IMR-90 (cell line): ENCODE measurements around the gene DET1. TPM values are rescaled to one million over a fixed set of nuclear protein-coding genes. Genes with fewer than 3 reads are reported as not detected.

Source experiments
- ATAC-seq: fragments of 200-7000 bp; cut with Tn5 transposase; 2 replicates; pipeline ENCODE4 v1.9.1; 2020; ENCODE audit warnings: low read depth, mild to moderate bottlenecking, moderate library complexity
- BruUV-seq: library from RNA; stranded (reverse); fragments of 400-500 nt; replicated peaks from 2 replicates; lab custom pipeline; 2021; lab: Mats Ljungman, UMichigan
- CTCF ChIA-PET: fragments of 300-600 bp; formaldehyde crosslinking; extraction: SDS; loops from one replicate; lab custom pipeline; 2021; ENCODE audit warnings: antibody characterized with exemption; lab: Yijun Ruan, JAX
- POLR2A ChIA-PET: fragments of 300-600 bp; sonication (Branson Sonifier 250); formaldehyde crosslinking; loops from one replicate; lab custom pipeline; 2022; ENCODE audit warnings: antibody characterized with exemption; ENCODE audit not compliant: unreplicated experiment; lab: Charles Lee
- DNase-seq: peaks from one replicate; pipeline ENCODE4 v3.0.0; 2013
- H2AFZ ChIP-seq: replicated peaks from 2 replicates; pipeline ENCODE3; 2013; ENCODE audit warnings: low read length, mild to moderate bottlenecking; ENCODE audit not compliant: poor library complexity
- H2AK5ac ChIP-seq: 2 replicates; pipeline ENCODE4 v1.6.1; 2013; ENCODE audit warnings: low read depth, low read length, inconsistent platforms
- H2AK9ac ChIP-seq: replicated peaks from 2 replicates; pipeline ENCODE3; 2013; ENCODE audit warnings: mild to moderate bottlenecking, low read depth, low read length, moderate library complexity; ENCODE audit not compliant: poor library complexity
- H2BK120ac ChIP-seq: 2 replicates; pipeline ENCODE4 v1.6.1; 2013; ENCODE audit warnings: low read depth, low read length, inconsistent platforms
- H2BK15ac ChIP-seq: 3 replicates; pipeline ENCODE4 v1.6.1; 2013; ENCODE audit warnings: low read depth, low read length, inconsistent platforms
- H2BK20ac ChIP-seq: 2 replicates; pipeline ENCODE4 v1.6.1; 2013; ENCODE audit warnings: low read depth, mild to moderate bottlenecking, inconsistent platforms, low read length, moderate library complexity
- H2BK5ac ChIP-seq: 2 replicates; pipeline ENCODE4 v1.6.1; 2013; ENCODE audit warnings: mild to moderate bottlenecking, low read depth, low read length, inconsistent platforms; ENCODE audit not compliant: poor library complexity, severe bottlenecking
- H3K14ac ChIP-seq: replicated peaks from 2 replicates; pipeline ENCODE4 v1.6.1; 2013; ENCODE audit warnings: low read depth, low read length, inconsistent platforms
- H3K18ac ChIP-seq: 2 replicates; pipeline ENCODE4 v1.6.1; 2013; ENCODE audit warnings: low read depth, low read length, control low read depth
- H3K23ac ChIP-seq: 2 replicates; pipeline ENCODE4 v1.6.1; 2013; ENCODE audit warnings: low read depth, low read length, inconsistent platforms
- H3K27ac ChIP-seq: 2 replicates; pipeline ENCODE4 v1.5.1; 2013; ENCODE audit warnings: mild to moderate bottlenecking, control low read depth, low read length; ENCODE audit not compliant: insufficient read depth
- H3K27me3 ChIP-seq: 2 replicates; pipeline ENCODE4 v1.6.1; 2013; ENCODE audit warnings: low read length; ENCODE audit not compliant: control insufficient read depth, insufficient read depth
- H3K36me3 ChIP-seq: 2 replicates; pipeline ENCODE4 v1.6.1; 2013; ENCODE audit warnings: low read length, mixed read lengths; ENCODE audit not compliant: control insufficient read depth, insufficient read depth
- H3K4ac ChIP-seq: 2 replicates; pipeline ENCODE4 v1.6.1; 2013; ENCODE audit warnings: low read depth, low read length, inconsistent platforms
- H3K4me1 ChIP-seq: 2 replicates; pipeline ENCODE4 v1.6.1; 2013; ENCODE audit warnings: low read length, mixed read lengths; ENCODE audit not compliant: control insufficient read depth, insufficient read depth
- H3K4me2 ChIP-seq: 2 replicates; pipeline ENCODE4 v1.6.1; 2013; ENCODE audit warnings: low read depth, mild to moderate bottlenecking, control low read depth, low read length, moderate library complexity
- H3K4me3 ChIP-seq: 2 replicates; pipeline ENCODE4 v1.5.1; 2013; ENCODE audit warnings: low read depth, mild to moderate bottlenecking, control low read depth, low read length, moderate library complexity; ENCODE audit not compliant: insufficient read depth
- H3K56ac ChIP-seq: 2 replicates; pipeline ENCODE4 v1.6.1; 2013; ENCODE audit warnings: low read length, inconsistent platforms; ENCODE audit not compliant: insufficient read depth; ENCODE audit errors: extremely low read depth
- H3K79me1 ChIP-seq, 2 experiments: 2 replicates each; pipeline ENCODE4 v1.6.1; 2013; ENCODE audit warnings: low read length in 2 of 2, inconsistent platforms in 1 of 2, low read depth in 1 of 2
- H3K9ac ChIP-seq: 2 replicates; pipeline ENCODE4 v1.6.1; 2013; ENCODE audit warnings: low read depth, low read length, control low read depth
- H3K9me1 ChIP-seq: 2 replicates; pipeline ENCODE4 v1.6.1; 2013; ENCODE audit warnings: low read length, inconsistent platforms; ENCODE audit not compliant: insufficient read depth
- H3K9me3 ChIP-seq: 2 replicates; pipeline ENCODE4 v1.6.1; 2013; ENCODE audit warnings: low read length; ENCODE audit not compliant: control insufficient read depth, insufficient read depth
- H4K20me1 ChIP-seq: 2 replicates; pipeline ENCODE4 v1.6.1; 2013; ENCODE audit warnings: low read length, inconsistent platforms; ENCODE audit not compliant: insufficient read depth
- H4K5ac ChIP-seq: 2 replicates; pipeline ENCODE4 v1.6.1; 2013; ENCODE audit warnings: mild to moderate bottlenecking, low read depth, low read length, control low read depth
- H4K8ac ChIP-seq, 2 experiments: 2 replicates each; pipeline ENCODE4 v1.6.1; 2013; ENCODE audit warnings: low read depth in 2 of 2, low read length in 2 of 2, control low read depth in 1 of 2, inconsistent platforms in 1 of 2
- H4K91ac ChIP-seq: 2 replicates; pipeline ENCODE4 v1.6.1; 2013; ENCODE audit warnings: low read depth, low read length, inconsistent platforms; ENCODE audit not compliant: insufficient read depth
- BHLHE40 ChIP-seq: fragments of 150-350 bp; IDR thresholded peaks from 2 replicates; pipeline ENCODE4 v1.6.1; 2016; ENCODE audit warnings: mild to moderate bottlenecking, low read depth, low read length
- CEBPB ChIP-seq: IDR thresholded peaks from 2 replicates; pipeline ENCODE4 v1.6.1; 2012; ENCODE audit warnings: low read depth, low read length, improper control_type of control experiment
- CHD1 ChIP-seq: IDR thresholded peaks from 2 replicates; pipeline ENCODE4 v1.6.1; 2012; ENCODE audit warnings: low read depth, low read length, improper control_type of control experiment
- CTCF ChIP-seq: conservative IDR thresholded peaks from 2 replicates; pipeline ENCODE4 v1.5.1; 2012; ENCODE audit warnings: mild to moderate bottlenecking, low read depth, low read length, improper control_type of control experiment
- MAFK ChIP-seq: IDR thresholded peaks from 2 replicates; pipeline ENCODE4 v1.6.1; 2012; ENCODE audit warnings: low read depth, low read length, improper control_type of control experiment
- MAZ ChIP-seq: IDR thresholded peaks from 2 replicates; pipeline ENCODE4 v1.6.1; 2012; ENCODE audit warnings: low read depth, mild to moderate bottlenecking, low read length, improper control_type of control experiment, moderate library complexity, borderline replicate concordance
- MXI1 ChIP-seq: IDR thresholded peaks from 2 replicates; pipeline ENCODE4 v1.6.1; 2012; ENCODE audit warnings: low read depth, mild to moderate bottlenecking, low read length, moderate library complexity, borderline replicate concordance
- NFE2L2 ChIP-seq: fragments of 150-350 bp; IDR thresholded peaks from 2 replicates; pipeline ENCODE4 v1.6.1; 2016; ENCODE audit warnings: low read depth, mild to moderate bottlenecking, low read length
- POLR2A ChIP-seq: IDR thresholded peaks from 2 replicates; pipeline ENCODE4 v1.6.1; 2012; ENCODE audit warnings: mild to moderate bottlenecking, low read depth, low read length
- RAD21 ChIP-seq: IDR thresholded peaks from 2 replicates; pipeline ENCODE4 v1.6.1; 2012; ENCODE audit warnings: low read length, improper control_type of control experiment
- RCOR1 ChIP-seq: IDR thresholded peaks from 2 replicates; pipeline ENCODE4 v1.6.1; 2012; ENCODE audit warnings: mild to moderate bottlenecking, low read length, improper control_type of control experiment; ENCODE audit not compliant: insufficient replicate concordance
- RFX5 ChIP-seq: IDR thresholded peaks from 2 replicates; pipeline ENCODE4 v1.8.0; 2012; ENCODE audit warnings: low read depth, mild to moderate bottlenecking, low read length, moderate library complexity
- SMC3 ChIP-seq: fragments of 150-350 bp; IDR thresholded peaks from 2 replicates; pipeline ENCODE4 v1.6.1; 2016; ENCODE audit warnings: low read depth, mild to moderate bottlenecking, antibody characterized with exemption, low read length, moderate library complexity
- USF2 ChIP-seq: fragments of 150-350 bp; IDR thresholded peaks from 2 replicates; pipeline ENCODE4 v1.6.1; 2017; ENCODE audit warnings: mild to moderate bottlenecking, antibody characterized with exemption, low read length, low read depth
- WGBS, 2 experiments: methylation state at CpG; one replicate each; pipeline versions ENCODE4 v1.1.5 to v1.1.7; 2013; ENCODE audit warnings: missing lambda C conversion rate in 2 of 2; ENCODE audit not compliant: insufficient read length in 1 of 2; ENCODE audit errors: extremely low coverage in 2 of 2; 5-methylcytosine and 5-hydroxymethylcytosine counted together
- dilution Hi-C: fragments of 300-500 bp; cut with HindIII; formaldehyde crosslinking; loops from one replicate; pipeline ENCODE4 v1.14.3; 2018; ENCODE audit warnings: low sequenced_read_pairs; ENCODE audit not compliant: unreplicated experiment
- in situ Hi-C: fragments of 300-500 bp; cut with MboI; formaldehyde crosslinking; loops from 3 replicates; pipeline ENCODE4 v1.14.3; 2019; ENCODE audit warnings: low sequenced_read_pairs, inconsistent platforms, mixed read lengths
- intact Hi-C: fragments of 100-400 bp; cut with micrococcal nuclease; formaldehyde crosslinking; loops from 2 replicates; pipeline ENCODE4 v1.10.0; 2022
- polyA plus RNA-seq, 3 experiments: library from polyadenylated mRNA; depleted of rRNA; stranded (reverse); fragments of >200 nt; gene quantifications; 2 replicates each; pipeline ENCODE4 v1.2.3, GENCODE V29; 2012; ENCODE audit warnings: low replicate concordance in 1 of 3
- total RNA-seq: library from RNA; depleted of rRNA; stranded (reverse); fragments of >200 nt; gene quantifications from 2 replicates; pipeline ENCODE4 v1.2.3, GENCODE V29; 2012
- TF ChIP-seq, protein P1 (sequence below): fragments of 150-350 bp; IDR thresholded peaks from 2 replicates; pipeline ENCODE4 v1.6.1; 2016; ENCODE audit warnings: low read depth, mild to moderate bottlenecking, low read length, moderate library complexity, borderline replicate concordance

The DET1 gene
- total and polyA plus RNA-seq, 2 of the 4 experiments (the other 2 are of a cell fraction) = 5.6 to 9.1 TPM

- CTCF ChIA-PET = no interaction called here
These were observed 67.3 kb downstream of the DET1 start for GRCh38 chr15:88479169-88479568.

More at GRCh38 chr15:88479169-88479568, 67.3 kb downstream of the DET1 start:
- no peak overlapping the region for H3K56ac ChIP-seq
- H3K79me1 ChIP-seq = 0 out of 4 replicates have a peak, but pooled peaks cover 2% of the 10 kb centered on the region in 2 experiments
- H3K9me1 ChIP-seq = no peaks in the 10 kb centered on the region; the same call in 1 of the 2 replicates
- H3K4me1 ChIP-seq = peaks cover 2% of the 10 kb centered on the region; the same call in 1 of the 2 replicates
- no peak overlapping the region for H3K4ac ChIP-seq
- no peak overlapping the region for H3K9ac ChIP-seq
- no peak overlapping the region for H2AK5ac ChIP-seq
- H3K4me3 ChIP-seq = no peak overlapping the region
- ATAC-seq (no peak), DNase-seq (no peak)
- POLR2A ChIA-PET = no interaction called here
- no peak overlapping the region for H3K4me2 ChIP-seq
- no TSS peak for BruUV-seq
- H3K27me3 ChIP-seq = no peaks in the 10 kb centered on the region; the same call in 1 of the 2 replicates
- no peak overlapping the region for H3K14ac ChIP-seq
- peaks cover 21% of the 10 kb centered on the region for H3K36me3 ChIP-seq
- H4K91ac ChIP-seq = no peak overlapping the region
- H2AFZ ChIP-seq = no peak overlapping the region
- H4K8ac ChIP-seq = no peak overlapping the region
- WGBS, 2 experiments = no CpG with 5 or more reads among the region's 3 CpGs
- dilution Hi-C loops = no loop called here
- no peak overlapping the region for H3K27ac ChIP-seq
- H2BK15ac ChIP-seq = no peak overlapping the region
- intact Hi-C loops = no loop called here
- H2BK20ac ChIP-seq = no peak overlapping the region
- in situ Hi-C loops = loop anchor here (25.0 kb wide), 2 partner anchors 358 to 533 kb away; no protein-coding TSS in a partner anchor
- TF ChIP-seq CHD1 = no peak
- no peak for TF ChIP-seq BHLHE40
- no peak for TF ChIP-seq POLR2A
- TF ChIP-seq CEBPB = no peak
- TF ChIP-seq SMC3 = no peak
- no peak for TF ChIP-seq NFE2L2
- no peak for TF ChIP-seq RFX5
- TF ChIP-seq MAZ = no peak
- no peak for TF ChIP-seq RCOR1
- TF ChIP-seq, protein P1, sequence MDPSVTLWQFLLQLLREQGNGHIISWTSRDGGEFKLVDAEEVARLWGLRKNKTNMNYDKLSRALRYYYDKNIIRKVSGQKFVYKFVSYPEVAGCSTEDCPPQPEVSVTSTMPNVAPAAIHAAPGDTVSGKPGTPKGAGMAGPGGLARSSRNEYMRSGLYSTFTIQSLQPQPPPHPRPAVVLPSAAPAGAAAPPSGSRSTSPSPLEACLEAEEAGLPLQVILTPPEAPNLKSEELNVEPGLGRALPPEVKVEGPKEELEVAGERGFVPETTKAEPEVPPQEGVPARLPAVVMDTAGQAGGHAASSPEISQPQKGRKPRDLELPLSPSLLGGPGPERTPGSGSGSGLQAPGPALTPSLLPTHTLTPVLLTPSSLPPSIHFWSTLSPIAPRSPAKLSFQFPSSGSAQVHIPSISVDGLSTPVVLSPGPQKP = no peak
- no peak for TF ChIP-seq MAFK
- TF ChIP-seq USF2 = no peak
- TF ChIP-seq RAD21 = no peak
- no peak for TF ChIP-seq CTCF
- no peak for TF ChIP-seq MXI1
- H3K9me3 ChIP-seq = no peaks in the 10 kb centered on the region
- no peak overlapping the region for H4K5ac ChIP-seq
- H2AK9ac ChIP-seq = no peak overlapping the region
- H2BK120ac ChIP-seq = no peak overlapping the region
- H3K18ac ChIP-seq = no peak overlapping the region
- no peaks in the 10 kb centered on the region for H4K20me1 ChIP-seq
- H2BK5ac ChIP-seq = no peak overlapping the region
- no peak overlapping the region for H3K23ac ChIP-seq
